ENCODE results near the gene BHMT.

DNA sequence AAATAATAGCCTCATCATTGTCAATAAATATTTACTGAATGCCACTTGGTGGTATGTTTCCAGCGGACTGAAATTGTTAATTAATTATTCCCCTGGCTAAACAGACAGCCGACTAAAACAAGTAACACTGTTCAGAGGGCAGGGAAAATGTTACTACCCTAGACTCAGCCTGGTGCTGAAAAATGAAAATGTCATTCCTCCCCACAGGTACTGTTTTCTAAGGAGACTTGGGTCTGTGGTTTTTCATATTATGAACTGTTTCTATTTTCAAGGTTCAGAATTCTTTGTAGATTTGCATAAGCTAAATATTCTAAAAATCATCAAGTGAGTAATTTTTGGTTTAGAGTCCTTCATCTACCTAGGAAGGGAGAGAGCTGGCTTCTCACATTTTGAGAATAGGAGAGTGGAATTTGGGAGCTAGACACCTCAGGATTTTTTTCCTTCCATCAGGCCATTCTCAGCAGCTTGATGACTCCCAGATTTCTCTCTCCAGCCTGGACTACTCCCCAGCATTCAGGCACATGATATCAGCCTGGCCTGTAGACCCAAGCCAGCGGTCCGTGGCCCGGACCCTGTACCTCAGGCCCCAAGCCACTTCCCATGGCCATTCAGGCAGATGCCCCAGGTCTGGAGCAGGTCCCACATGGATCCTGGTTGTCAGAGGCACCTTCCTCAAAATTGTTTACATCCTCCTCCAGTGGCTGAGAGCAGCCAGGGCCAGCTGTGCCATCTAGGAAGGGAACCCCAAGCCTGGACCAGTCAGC, 24.4 kb downstream of the BHMT start:
- no peak for TF ChIP-seq EZH2 (IDR thresholded peaks at IDR 0.05; ENCODE audit: low read length, unreplicated experiment)
- TF ChIP-seq, protein P1, sequence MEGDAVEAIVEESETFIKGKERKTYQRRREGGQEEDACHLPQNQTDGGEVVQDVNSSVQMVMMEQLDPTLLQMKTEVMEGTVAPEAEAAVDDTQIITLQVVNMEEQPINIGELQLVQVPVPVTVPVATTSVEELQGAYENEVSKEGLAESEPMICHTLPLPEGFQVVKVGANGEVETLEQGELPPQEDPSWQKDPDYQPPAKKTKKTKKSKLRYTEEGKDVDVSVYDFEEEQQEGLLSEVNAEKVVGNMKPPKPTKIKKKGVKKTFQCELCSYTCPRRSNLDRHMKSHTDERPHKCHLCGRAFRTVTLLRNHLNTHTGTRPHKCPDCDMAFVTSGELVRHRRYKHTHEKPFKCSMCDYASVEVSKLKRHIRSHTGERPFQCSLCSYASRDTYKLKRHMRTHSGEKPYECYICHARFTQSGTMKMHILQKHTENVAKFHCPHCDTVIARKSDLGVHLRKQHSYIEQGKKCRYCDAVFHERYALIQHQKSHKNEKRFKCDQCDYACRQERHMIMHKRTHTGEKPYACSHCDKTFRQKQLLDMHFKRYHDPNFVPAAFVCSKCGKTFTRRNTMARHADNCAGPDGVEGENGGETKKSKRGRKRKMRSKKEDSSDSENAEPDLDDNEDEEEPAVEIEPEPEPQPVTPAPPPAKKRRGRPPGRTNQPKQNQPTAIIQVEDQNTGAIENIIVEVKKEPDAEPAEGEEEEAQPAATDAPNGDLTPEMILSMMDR (conservative IDR thresholded peaks at IDR 0.05; ENCODE audit: low read depth, low read length) = no peak
